Lower lobe of right lung (tissue), 2 donors: Measurements from ENCODE around the gene TRNAU1AP. TPM values are rescaled to one million over a fixed set of nuclear protein-coding genes. Genes with fewer than 3 reads are reported as not detected.

ENCODE experiments used
- ATAC-seq, 2 donors: fragments of 200-7000 bp; cut with Tn5 transposase; one replicate each; pipeline ENCODE4 v1.9.1; 2020 to 2022; ENCODE audit warnings: mild to moderate bottlenecking in 2 of 2, moderate library complexity in 2 of 2
- DNase-seq: peaks from one replicate; pipeline ENCODE4 v3.0.0-alpha.2; 2020
- H3K27ac ChIP-seq: fragments of 200-600 bp; one replicate; pipeline ENCODE4 v1.8.0; 2022
- H3K27me3 ChIP-seq: fragments of 200-600 bp; one replicate; pipeline ENCODE4 v1.8.0; 2022; ENCODE audit warnings: low read depth
- H3K36me3 ChIP-seq: fragments of 200-600 bp; one replicate; pipeline ENCODE4 v1.8.0; 2022; ENCODE audit warnings: mild to moderate bottlenecking
- H3K4me1 ChIP-seq: fragments of 200-600 bp; one replicate; pipeline ENCODE4 v1.8.0; 2022
- H3K4me3 ChIP-seq: fragments of 200-600 bp; one replicate; pipeline ENCODE4 v1.8.0; 2022; ENCODE audit warnings: mild to moderate bottlenecking
- H3K9me3 ChIP-seq: fragments of 200-600 bp; one replicate; pipeline ENCODE4 v1.8.0; 2022
- intact Hi-C: fragments of 100-400 bp; cut with DNase I; formaldehyde crosslinking; loops from one replicate; pipeline ENCODE4 v1.11.0; 2022
- total RNA-seq: library from RNA; stranded (reverse); fragmentation: NEBNext Ultra II Directional; extraction: Animal tissue kit (Norgen Biotek cat#: 25700); gene quantifications from one replicate; pipeline ENCODE4 v1.2.1, GENCODE V29; 2021
- TF ChIP-seq, protein P1 (sequence below): fragments of 200-600 bp; IDR thresholded peaks from one replicate; pipeline ENCODE4 v1.8.0; 2022; ENCODE audit warnings: antibody characterized with exemption, mild to moderate bottlenecking
- donor health status: DM: no; HTN: yes; CAD: no; lungs with severe emphysema.

TRNAU1AP gene
- total RNA-seq, 1 donor from 2014 or later: 26.3 TPM

DNA sequence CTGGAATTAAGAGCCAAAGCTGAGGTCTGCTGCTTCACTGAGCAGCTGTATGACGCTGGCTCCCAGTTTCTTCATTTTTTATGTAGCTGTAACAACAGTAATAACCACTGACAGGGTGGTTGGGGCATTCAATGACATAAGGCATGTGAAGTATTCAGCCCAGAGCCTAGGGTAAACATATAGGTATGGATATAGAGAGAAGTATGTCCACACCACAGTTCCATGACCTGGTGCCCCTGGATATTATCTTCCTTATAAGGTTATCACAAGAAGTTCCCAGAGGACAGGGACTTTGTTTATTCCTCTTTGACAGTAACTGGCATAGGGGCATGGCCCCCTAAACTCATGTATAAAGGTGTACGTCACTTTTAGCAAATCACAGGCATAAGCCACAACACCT is 53.9 kb downstream of the TRNAU1AP start:
- no peaks in the 10 kb centered on the region for H3K4me1 ChIP-seq
- H3K4me3 ChIP-seq: no peak overlapping the region
- intact Hi-C loops: no loop called here
- H3K27me3 ChIP-seq: no peaks in the 10 kb centered on the region
- H3K27ac ChIP-seq: no peak overlapping the region
- TF ChIP-seq, protein P1, sequence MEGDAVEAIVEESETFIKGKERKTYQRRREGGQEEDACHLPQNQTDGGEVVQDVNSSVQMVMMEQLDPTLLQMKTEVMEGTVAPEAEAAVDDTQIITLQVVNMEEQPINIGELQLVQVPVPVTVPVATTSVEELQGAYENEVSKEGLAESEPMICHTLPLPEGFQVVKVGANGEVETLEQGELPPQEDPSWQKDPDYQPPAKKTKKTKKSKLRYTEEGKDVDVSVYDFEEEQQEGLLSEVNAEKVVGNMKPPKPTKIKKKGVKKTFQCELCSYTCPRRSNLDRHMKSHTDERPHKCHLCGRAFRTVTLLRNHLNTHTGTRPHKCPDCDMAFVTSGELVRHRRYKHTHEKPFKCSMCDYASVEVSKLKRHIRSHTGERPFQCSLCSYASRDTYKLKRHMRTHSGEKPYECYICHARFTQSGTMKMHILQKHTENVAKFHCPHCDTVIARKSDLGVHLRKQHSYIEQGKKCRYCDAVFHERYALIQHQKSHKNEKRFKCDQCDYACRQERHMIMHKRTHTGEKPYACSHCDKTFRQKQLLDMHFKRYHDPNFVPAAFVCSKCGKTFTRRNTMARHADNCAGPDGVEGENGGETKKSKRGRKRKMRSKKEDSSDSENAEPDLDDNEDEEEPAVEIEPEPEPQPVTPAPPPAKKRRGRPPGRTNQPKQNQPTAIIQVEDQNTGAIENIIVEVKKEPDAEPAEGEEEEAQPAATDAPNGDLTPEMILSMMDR: no peak
- DNase-seq: no peak
- no peak for ATAC-seq
- H3K9me3 ChIP-seq: no peaks in the 10 kb centered on the region
- peaks cover 94% of the 10 kb centered on the region for H3K36me3 ChIP-seq

DNA sequence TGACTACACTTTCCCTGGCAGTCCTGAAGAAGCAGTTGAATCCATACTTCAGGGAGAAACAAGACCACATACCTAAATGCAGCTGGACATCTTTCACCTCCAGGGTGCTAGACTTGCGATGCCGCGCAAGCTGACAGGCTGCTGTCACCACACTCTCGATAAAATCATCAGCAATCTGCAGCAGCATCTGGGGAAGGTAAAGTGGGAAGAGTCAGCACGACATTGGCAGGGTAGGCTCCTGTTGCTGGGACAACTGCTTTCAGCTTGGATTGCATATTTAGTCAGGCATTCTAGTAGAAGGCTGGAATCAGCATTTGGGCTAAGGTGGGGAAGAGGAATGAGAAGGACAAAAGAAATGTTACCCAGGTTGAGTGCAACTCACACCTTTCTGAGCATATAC is 60.3 kb downstream of the TRNAU1AP start:
- Histone ChIP-seq H3K36me3 (peaks cover 98% of the 10 kb centered on the region), H3K4me1 (no peaks in the 10 kb centered on the region), H3K4me3 (no peak overlapping the region), H3K27me3 (no peaks in the 10 kb centered on the region), H3K27ac (no peak overlapping the region), H3K9me3 (no peaks in the 10 kb centered on the region)
- DNase-seq (no peak), ATAC-seq (no peak)
- TF ChIP-seq, protein P1: no peak
- intact Hi-C loops: no loop called here

Other genes with a start within 250 kb of the TRNAU1AP start
- gene MED18, start 224.0 kb upstream of the TRNAU1AP start, total RNA-seq: 12.6 TPM
- 44.2 TPM for gene PHACTR4, start 183.3 kb upstream of the TRNAU1AP start, total RNA-seq
- 29.1 TPM for gene RCC1, start 47.0 kb upstream of the TRNAU1AP start, total RNA-seq
- gene RAB42, start 39.2 kb downstream of the TRNAU1AP start, total RNA-seq: 7.0 TPM
- gene TAF12, start 90.0 kb downstream of the TRNAU1AP start, total RNA-seq: 21.8 TPM
- gene RNU11, start 95.5 kb downstream of the TRNAU1AP start, total RNA-seq: not detected
- gene GMEB1, start 115.7 kb downstream of the TRNAU1AP start, total RNA-seq: 14.2 TPM
- gene YTHDF2, start 183.9 kb downstream of the TRNAU1AP start, total RNA-seq: 70.9 TPM